Panc1 (cell line): ENCODE measurements around the gene SMC6. TPM values are rescaled to one million over a fixed set of nuclear protein-coding genes. Genes with fewer than 3 reads are reported as not detected.

ENCODE experiments used
- ATAC-seq: fragments of 200-7000 bp; cut with Tn5 transposase; 2 replicates; pipeline ENCODE4 v1.9.1; 2020; ENCODE audit warnings: mild to moderate bottlenecking, moderate library complexity
- BruUV-seq: library from RNA; stranded (reverse); fragments of 400-500 nt; replicated peaks from 2 replicates; lab custom pipeline; 2021; lab: Mats Ljungman, UMichigan
- CTCF ChIA-PET: fragments of 300-600 bp; sonication (Branson Sonifier 250); formaldehyde crosslinking; loops from one replicate; lab custom pipeline; 2022; ENCODE audit warnings: antibody characterized with exemption; lab: Charles Lee
- POLR2A ChIA-PET: fragments of 300-600 bp; sonication (Branson Sonifier 250); formaldehyde crosslinking; loops from one replicate; lab custom pipeline; 2022; ENCODE audit warnings: antibody characterized with exemption; lab: Charles Lee
- DNase-seq: peaks from one replicate; pipeline ENCODE4 v3.0.0-alpha.2; 2010; ENCODE audit warnings: low read depth, low spot score
- H3K27ac ChIP-seq: 2 replicates; pipeline ENCODE4 v1.5.1; 2011; ENCODE audit warnings: mild to moderate bottlenecking, low read length, inconsistent platforms
- H3K27me3 ChIP-seq: fragments of 200-500 bp; sonication (Bioruptor generic); 2 replicates; pipeline ENCODE4 v1.6.0; 2014; ENCODE audit warnings: low read length, inconsistent platforms; ENCODE audit not compliant: control insufficient read depth, insufficient read depth
- H3K36me3 ChIP-seq: fragments of 200-500 bp; sonication (Bioruptor generic); 2 replicates; pipeline ENCODE4 v1.5.1; 2014; ENCODE audit warnings: inconsistent platforms, mild to moderate bottlenecking, low read length, moderate library complexity; ENCODE audit not compliant: control insufficient read depth, insufficient read depth
- H3K4me1 ChIP-seq: 2 replicates; pipeline ENCODE4 v1.5.1; 2011; ENCODE audit warnings: inconsistent platforms, mild to moderate bottlenecking, low read length, moderate library complexity; ENCODE audit not compliant: control insufficient read depth, insufficient read depth
- H3K4me3 ChIP-seq, 2 experiments: 2 replicates each; pipeline ENCODE4 v1.5.1; 2011 to 2012; ENCODE audit warnings: low read depth in 2 of 2, low read length in 2 of 2, mild to moderate bottlenecking in 2 of 2, inconsistent platforms in 1 of 2, moderate library complexity in 1 of 2
- H3K9me3 ChIP-seq: fragments of 200-500 bp; sonication (Bioruptor generic); 2 replicates; pipeline ENCODE4 v1.5.1; 2014; ENCODE audit warnings: low read depth, mild to moderate bottlenecking, inconsistent platforms, low read length, moderate library complexity; ENCODE audit not compliant: control insufficient read depth, insufficient read depth
- CTCF ChIP-seq: fragments of 450-650 bp; IDR thresholded peaks from 2 replicates; pipeline ENCODE4 v1.5.1; 2017; ENCODE audit warnings: mild to moderate bottlenecking
- POLR2AphosphoS5 ChIP-seq: IDR thresholded peaks from 2 replicates; pipeline ENCODE4 v1.6.1; 2012; ENCODE audit warnings: mild to moderate bottlenecking, low read depth, low read length, moderate library complexity
- REST ChIP-seq, 2 experiments: IDR thresholded peaks; 2 replicates each; pipeline ENCODE4 v1.6.1; 2011 to 2012; ENCODE audit warnings: low read depth in 2 of 2, control low read depth in 1 of 2, low read length in 1 of 2, mild to moderate bottlenecking in 1 of 2, moderate library complexity in 1 of 2; ENCODE audit not compliant: insufficient read depth in 1 of 2
- SIN3A ChIP-seq: IDR thresholded peaks from 2 replicates; pipeline ENCODE4 v1.6.1; 2012; ENCODE audit warnings: low read depth, mild to moderate bottlenecking, low read length, moderate library complexity, borderline replicate concordance; ENCODE audit not compliant: insufficient read depth
- TCF7L2 ChIP-seq: IDR thresholded peaks from 2 replicates; pipeline ENCODE4 v1.6.1; 2011; ENCODE audit warnings: mild to moderate bottlenecking, low read depth, low read length, inconsistent platforms
- in situ Hi-C: cut with HindIII; loops from 2 replicates; pipeline ENCODE4 v1.10.0; 2016; ENCODE audit warnings: low sequenced_read_pairs, low pct_unique_long_range_greater_than_20kb
- intact Hi-C: fragments of 100-400 bp; cut with micrococcal nuclease; formaldehyde crosslinking; loops from one replicate; pipeline ENCODE4 v1.10.0; 2022; ENCODE audit not compliant: unreplicated experiment
- total RNA-seq: library from RNA; stranded (reverse); gene quantifications from one replicate; pipeline ENCODE4 v1.2.1, GENCODE V29; 2021; ENCODE audit not compliant: unreplicated experiment

Gene SMC6
- total RNA-seq, 1 experiment from 2014 or later = 43.8 TPM

- no peak overlapping the region for H3K4me3 ChIP-seq
- intact Hi-C loops = no loop called here
- H3K9me3 ChIP-seq = no peaks in the 10 kb centered on the region
- H3K27ac ChIP-seq = no peak overlapping the region
- BruUV-seq = no TSS peak
- POLR2A ChIA-PET = no interaction called here
- ATAC-seq (no peak), DNase-seq (no peak)
- H3K4me1 ChIP-seq = no peaks in the 10 kb centered on the region
- CTCF ChIA-PET = no interaction called here
- no peaks in the 10 kb centered on the region for H3K27me3 ChIP-seq
- TF ChIP-seq CTCF (no peak), TCF7L2 (no peak), POLR2AphosphoS5 (no peak), REST (IDR thresholded peaks at IDR 0.05; ENCODE audit: insufficient read depth in 1 of 2, low read depth in 2 of 2, low read length in 1 of 2) (no peak), SIN3A (no peak)
- H3K36me3 ChIP-seq = peaks cover 9% of the 10 kb centered on the region; the same call in 1 of the 2 replicates
- in situ Hi-C loops = no loop called here
Observed at GRCh38 chr2:17660219-17660618, 93.4 kb downstream of the SMC6 start.

DNA sequence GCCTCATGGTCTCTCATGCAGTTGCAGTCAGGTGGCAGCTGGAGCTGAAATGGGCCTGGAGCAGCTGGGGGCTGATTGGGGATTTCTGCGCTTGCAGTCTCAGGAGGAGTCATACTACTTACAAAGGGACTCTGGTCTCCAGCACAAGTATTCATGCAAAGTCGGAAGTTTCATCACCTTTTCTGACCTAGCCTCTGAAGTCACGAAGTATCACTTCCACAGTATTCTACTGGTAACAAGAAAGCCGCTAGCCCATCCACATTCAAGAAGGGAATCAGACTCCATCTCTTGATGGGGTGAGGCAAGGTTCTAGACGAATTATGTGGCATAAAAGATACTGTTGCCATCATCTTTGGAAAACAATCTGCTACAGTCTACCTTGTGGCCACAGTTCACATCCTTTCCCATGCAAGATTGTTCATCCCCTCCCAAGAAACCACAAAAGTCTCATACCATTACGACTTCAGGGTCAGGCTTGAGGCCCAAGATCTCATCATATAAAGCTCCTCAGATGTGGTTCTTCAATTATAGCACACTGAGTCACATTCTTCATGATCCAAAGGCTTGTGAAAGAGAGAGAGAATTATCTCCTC is 95.3 kb downstream of the SMC6 start:
- CTCF ChIA-PET = no interaction called here
- H3K27ac ChIP-seq = no peak overlapping the region
- in situ Hi-C loops (no loop called here), intact Hi-C loops (no loop called here)
- H3K4me1 ChIP-seq = no peaks in the 10 kb centered on the region
- no peak for DNase-seq
- no peaks in the 10 kb centered on the region for H3K9me3 ChIP-seq
- no peaks in the 10 kb centered on the region for H3K36me3 ChIP-seq
- no peak overlapping the region for H3K4me3 ChIP-seq
- no TSS peak for BruUV-seq
- TF ChIP-seq REST (IDR thresholded peaks at IDR 0.05; ENCODE audit: insufficient read depth in 1 of 2, low read depth in 2 of 2, low read length in 1 of 2) (no peak), POLR2AphosphoS5 (no peak), TCF7L2 (no peak), CTCF (no peak), SIN3A (no peak)
- no peak for ATAC-seq
- H3K27me3 ChIP-seq = no peaks in the 10 kb centered on the region
- POLR2A ChIA-PET = no interaction called here
